HG03108 (cell line): ENCODE data around the gene GALC.

Experiments
- ATAC-seq: cut with Tn5 transposase; IDR thresholded peaks from one replicate; pipeline ENCODE4 v1.9.1; 2021; ENCODE audit warnings: moderate library complexity; ENCODE audit not compliant: unreplicated experiment

GALC gene

DNA sequence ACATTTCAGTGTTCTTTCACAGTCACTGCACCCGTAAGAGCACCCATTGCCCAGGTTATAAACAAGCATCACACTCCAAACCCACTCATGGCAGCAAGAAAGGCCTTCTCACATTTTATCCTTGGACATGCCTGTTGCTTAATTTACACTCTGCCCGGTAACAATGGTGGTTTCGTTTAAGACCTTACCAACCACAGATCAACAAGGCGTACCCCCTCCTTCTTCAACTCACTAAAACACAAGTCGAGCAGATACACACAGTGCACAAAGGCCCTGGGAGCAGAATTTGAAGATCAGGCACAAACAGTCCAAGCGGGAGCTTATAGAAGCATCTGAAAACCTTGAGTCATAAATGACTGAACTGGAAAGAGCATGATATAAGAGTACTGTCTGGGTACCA, 98.1 kb downstream of the GALC start:
- no peak for ATAC-seq

- ATAC-seq: no peak
Observed at GRCh38 chr14:87892763-87893162, 100.2 kb downstream of the GALC start.

DNA sequence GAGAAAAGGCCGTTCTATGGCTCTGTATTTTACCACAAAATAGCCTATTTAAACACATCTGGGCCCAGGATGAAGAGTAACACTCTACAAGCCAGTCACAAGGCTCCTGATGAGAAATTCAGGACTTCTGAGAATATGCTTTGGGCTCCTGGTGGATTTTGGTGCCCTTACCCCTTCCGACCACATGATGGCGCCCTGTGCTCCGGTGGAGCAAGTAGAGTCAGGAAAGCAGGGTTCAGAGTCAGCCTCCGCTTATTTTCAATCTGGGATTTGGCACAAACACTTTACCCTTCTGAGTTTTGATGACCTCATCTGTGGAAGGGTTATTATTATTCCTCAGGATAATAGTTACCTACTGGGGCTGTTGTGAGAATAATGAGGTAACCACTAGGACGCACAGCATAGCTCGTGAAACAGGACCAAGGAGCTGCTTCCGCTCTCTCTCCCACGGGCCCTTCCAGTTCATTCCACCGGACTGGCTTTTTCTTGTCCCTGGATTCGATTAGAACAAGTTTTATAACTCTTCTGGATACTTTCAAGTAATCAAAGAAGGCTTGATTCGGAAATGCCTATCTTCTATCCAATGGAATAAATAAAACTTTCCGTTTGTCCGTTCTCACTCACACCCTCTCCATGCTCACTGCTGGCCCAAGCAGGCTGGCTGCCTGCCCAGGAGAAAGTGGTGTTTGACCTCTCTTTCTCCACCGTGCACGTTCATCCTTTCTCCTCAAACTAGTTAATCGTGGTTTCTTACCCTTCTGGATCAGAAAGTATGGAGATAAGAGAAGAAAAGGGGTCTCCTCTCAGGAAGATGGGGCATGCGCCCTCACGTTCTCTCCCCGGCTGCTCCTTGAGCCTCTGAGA, 104.6 kb downstream of the GALC start:
- no peak for ATAC-seq

DNA sequence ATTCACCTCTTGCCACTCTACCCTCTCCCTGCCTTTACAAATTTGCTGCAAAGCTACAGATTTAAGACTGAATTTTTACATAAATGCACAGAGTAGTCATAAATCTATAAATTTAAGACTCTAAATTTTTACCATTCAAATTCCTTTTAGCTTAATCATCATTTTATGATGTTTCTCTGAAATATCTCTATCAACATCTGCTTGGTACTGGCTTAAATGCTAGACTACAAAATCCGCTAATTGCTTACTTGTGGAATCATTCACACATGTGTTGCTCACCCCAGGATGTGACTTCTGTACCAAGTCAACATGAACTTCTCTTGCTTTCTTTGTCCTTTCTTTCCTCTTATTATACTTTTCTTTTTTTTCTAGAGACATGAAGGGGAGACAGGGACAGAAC, 109.2 kb downstream of the GALC start:
- no peak for ATAC-seq
